Right lobe of liver (tissue), 4 donors: Measurements from ENCODE around the gene ULK4.
"Not testable (repeated sequence)": the region's sequence is repeated elsewhere in the genome, so short reads cannot be mapped to it uniquely, and the experiment has no call there.

Source experiments
- CTCF ChIP-seq, 4 donors: fragments of 200-600 bp in 3 of 4; fragments of 450-650 bp in 1 of 4; IDR thresholded peaks; one replicate each; pipeline versions ENCODE4 v1.5.1 to v1.8.0; 2016 to 2022; ENCODE audit warnings: antibody characterized with exemption in 4 of 4, mild to moderate bottlenecking in 2 of 4
- POLR2A ChIP-seq: fragments of 450-650 bp; IDR thresholded peaks from one replicate; pipeline ENCODE4 v1.6.1; 2017; ENCODE audit warnings: antibody characterized with exemption, mild to moderate bottlenecking
- donor health status: DM: no; HTN: no; CAD: no.
- donor health status: DM: no; HTN: no; CAD: no.
- donor health status: DM: no; HTN: yes; CAD: no.

- not testable (repeated sequence) for TF ChIP-seq POLR2A; CTCF (IDR thresholded peaks at IDR 0.05)
Observed at GRCh38 chr3:41284934-41285333, 677.0 kb downstream of the ULK4 start.
